IMR-90 (cell line): ENCODE data around the gene CFAP69. TPM values are rescaled to one million over a fixed set of nuclear protein-coding genes. Genes with fewer than 3 reads are reported as not detected.

Source experiments
- ATAC-seq: fragments of 200-7000 bp; cut with Tn5 transposase; 2 replicates; pipeline ENCODE4 v1.9.1; 2020; ENCODE audit warnings: low read depth, mild to moderate bottlenecking, moderate library complexity
- BruUV-seq: library from RNA; stranded (reverse); fragments of 400-500 nt; replicated peaks from 2 replicates; lab custom pipeline; 2021; lab: Mats Ljungman, UMichigan
- CTCF ChIA-PET: fragments of 300-600 bp; formaldehyde crosslinking; extraction: SDS; loops from one replicate; lab custom pipeline; 2021; ENCODE audit warnings: antibody characterized with exemption; lab: Yijun Ruan, JAX
- POLR2A ChIA-PET: fragments of 300-600 bp; sonication (Branson Sonifier 250); formaldehyde crosslinking; loops from one replicate; lab custom pipeline; 2022; ENCODE audit warnings: antibody characterized with exemption; ENCODE audit not compliant: unreplicated experiment; lab: Charles Lee
- DNase-seq: peaks from one replicate; pipeline ENCODE4 v3.0.0; 2013
- H2AFZ ChIP-seq: replicated peaks from 2 replicates; pipeline ENCODE3; 2013; ENCODE audit warnings: low read length, mild to moderate bottlenecking; ENCODE audit not compliant: poor library complexity
- H2AK5ac ChIP-seq: 2 replicates; pipeline ENCODE4 v1.6.1; 2013; ENCODE audit warnings: low read depth, low read length, inconsistent platforms
- H2AK9ac ChIP-seq: replicated peaks from 2 replicates; pipeline ENCODE3; 2013; ENCODE audit warnings: mild to moderate bottlenecking, low read depth, low read length, moderate library complexity; ENCODE audit not compliant: poor library complexity
- H2BK120ac ChIP-seq: 2 replicates; pipeline ENCODE4 v1.6.1; 2013; ENCODE audit warnings: low read depth, low read length, inconsistent platforms
- H2BK15ac ChIP-seq: 3 replicates; pipeline ENCODE4 v1.6.1; 2013; ENCODE audit warnings: low read depth, low read length, inconsistent platforms
- H2BK20ac ChIP-seq: 2 replicates; pipeline ENCODE4 v1.6.1; 2013; ENCODE audit warnings: low read depth, mild to moderate bottlenecking, inconsistent platforms, low read length, moderate library complexity
- H2BK5ac ChIP-seq: 2 replicates; pipeline ENCODE4 v1.6.1; 2013; ENCODE audit warnings: mild to moderate bottlenecking, low read depth, low read length, inconsistent platforms; ENCODE audit not compliant: poor library complexity, severe bottlenecking
- H3K14ac ChIP-seq: replicated peaks from 2 replicates; pipeline ENCODE4 v1.6.1; 2013; ENCODE audit warnings: low read depth, low read length, inconsistent platforms
- H3K18ac ChIP-seq: 2 replicates; pipeline ENCODE4 v1.6.1; 2013; ENCODE audit warnings: low read depth, low read length, control low read depth
- H3K23ac ChIP-seq: 2 replicates; pipeline ENCODE4 v1.6.1; 2013; ENCODE audit warnings: low read depth, low read length, inconsistent platforms
- H3K27ac ChIP-seq: 2 replicates; pipeline ENCODE4 v1.5.1; 2013; ENCODE audit warnings: mild to moderate bottlenecking, control low read depth, low read length; ENCODE audit not compliant: insufficient read depth
- H3K27me3 ChIP-seq: 2 replicates; pipeline ENCODE4 v1.6.1; 2013; ENCODE audit warnings: low read length; ENCODE audit not compliant: control insufficient read depth, insufficient read depth
- H3K36me3 ChIP-seq: 2 replicates; pipeline ENCODE4 v1.6.1; 2013; ENCODE audit warnings: low read length, mixed read lengths; ENCODE audit not compliant: control insufficient read depth, insufficient read depth
- H3K4ac ChIP-seq: 2 replicates; pipeline ENCODE4 v1.6.1; 2013; ENCODE audit warnings: low read depth, low read length, inconsistent platforms
- H3K4me1 ChIP-seq: 2 replicates; pipeline ENCODE4 v1.6.1; 2013; ENCODE audit warnings: low read length, mixed read lengths; ENCODE audit not compliant: control insufficient read depth, insufficient read depth
- H3K4me2 ChIP-seq: 2 replicates; pipeline ENCODE4 v1.6.1; 2013; ENCODE audit warnings: low read depth, mild to moderate bottlenecking, control low read depth, low read length, moderate library complexity
- H3K4me3 ChIP-seq: 2 replicates; pipeline ENCODE4 v1.5.1; 2013; ENCODE audit warnings: low read depth, mild to moderate bottlenecking, control low read depth, low read length, moderate library complexity; ENCODE audit not compliant: insufficient read depth
- H3K56ac ChIP-seq: 2 replicates; pipeline ENCODE4 v1.6.1; 2013; ENCODE audit warnings: low read length, inconsistent platforms; ENCODE audit not compliant: insufficient read depth; ENCODE audit errors: extremely low read depth
- H3K79me1 ChIP-seq, 2 experiments: 2 replicates each; pipeline ENCODE4 v1.6.1; 2013; ENCODE audit warnings: low read length in 2 of 2, inconsistent platforms in 1 of 2, low read depth in 1 of 2
- H3K9ac ChIP-seq: 2 replicates; pipeline ENCODE4 v1.6.1; 2013; ENCODE audit warnings: low read depth, low read length, control low read depth
- H3K9me1 ChIP-seq: 2 replicates; pipeline ENCODE4 v1.6.1; 2013; ENCODE audit warnings: low read length, inconsistent platforms; ENCODE audit not compliant: insufficient read depth
- H3K9me3 ChIP-seq: 2 replicates; pipeline ENCODE4 v1.6.1; 2013; ENCODE audit warnings: low read length; ENCODE audit not compliant: control insufficient read depth, insufficient read depth
- H4K20me1 ChIP-seq: 2 replicates; pipeline ENCODE4 v1.6.1; 2013; ENCODE audit warnings: low read length, inconsistent platforms; ENCODE audit not compliant: insufficient read depth
- H4K5ac ChIP-seq: 2 replicates; pipeline ENCODE4 v1.6.1; 2013; ENCODE audit warnings: mild to moderate bottlenecking, low read depth, low read length, control low read depth
- H4K8ac ChIP-seq, 2 experiments: 2 replicates each; pipeline ENCODE4 v1.6.1; 2013; ENCODE audit warnings: low read depth in 2 of 2, low read length in 2 of 2, control low read depth in 1 of 2, inconsistent platforms in 1 of 2
- H4K91ac ChIP-seq: 2 replicates; pipeline ENCODE4 v1.6.1; 2013; ENCODE audit warnings: low read depth, low read length, inconsistent platforms; ENCODE audit not compliant: insufficient read depth
- BHLHE40 ChIP-seq: fragments of 150-350 bp; IDR thresholded peaks from 2 replicates; pipeline ENCODE4 v1.6.1; 2016; ENCODE audit warnings: mild to moderate bottlenecking, low read depth, low read length
- MXI1 ChIP-seq: IDR thresholded peaks from 2 replicates; pipeline ENCODE4 v1.6.1; 2012; ENCODE audit warnings: low read depth, mild to moderate bottlenecking, low read length, moderate library complexity, borderline replicate concordance
- NFE2L2 ChIP-seq: fragments of 150-350 bp; IDR thresholded peaks from 2 replicates; pipeline ENCODE4 v1.6.1; 2016; ENCODE audit warnings: low read depth, mild to moderate bottlenecking, low read length
- RCOR1 ChIP-seq: IDR thresholded peaks from 2 replicates; pipeline ENCODE4 v1.6.1; 2012; ENCODE audit warnings: mild to moderate bottlenecking, low read length, improper control_type of control experiment; ENCODE audit not compliant: insufficient replicate concordance
- WGBS, 2 experiments: methylation state at CpG; one replicate each; pipeline versions ENCODE4 v1.1.5 to v1.1.7; 2013; ENCODE audit warnings: missing lambda C conversion rate in 2 of 2; ENCODE audit not compliant: insufficient read length in 1 of 2; ENCODE audit errors: extremely low coverage in 2 of 2; 5-methylcytosine and 5-hydroxymethylcytosine counted together
- dilution Hi-C: fragments of 300-500 bp; cut with HindIII; formaldehyde crosslinking; loops from one replicate; pipeline ENCODE4 v1.14.3; 2018; ENCODE audit warnings: low sequenced_read_pairs; ENCODE audit not compliant: unreplicated experiment
- in situ Hi-C: fragments of 300-500 bp; cut with MboI; formaldehyde crosslinking; loops from 3 replicates; pipeline ENCODE4 v1.14.3; 2019; ENCODE audit warnings: low sequenced_read_pairs, inconsistent platforms, mixed read lengths
- intact Hi-C: fragments of 100-400 bp; cut with micrococcal nuclease; formaldehyde crosslinking; loops from 2 replicates; pipeline ENCODE4 v1.10.0; 2022
- polyA plus RNA-seq, 3 experiments: library from polyadenylated mRNA; depleted of rRNA; stranded (reverse); fragments of >200 nt; gene quantifications; 2 replicates each; pipeline ENCODE4 v1.2.3, GENCODE V29; 2012; ENCODE audit warnings: low replicate concordance in 1 of 3
- total RNA-seq: library from RNA; depleted of rRNA; stranded (reverse); fragments of >200 nt; gene quantifications from 2 replicates; pipeline ENCODE4 v1.2.3, GENCODE V29; 2012

CFAP69 gene
- total and polyA plus RNA-seq, 2 of the 4 experiments (the other 2 are of a cell fraction) = 0.72 to 0.86 TPM

GRCh38 chr7:90230834-90231233 lies 14.1 kb upstream of the CFAP69 start:
- WGBS, 2 experiments = no CpG with 5 or more reads among the region's 2 CpGs
- no peak overlapping the region for H4K91ac ChIP-seq
- no peak overlapping the region for H2AK9ac ChIP-seq
- no peak overlapping the region for H3K14ac ChIP-seq
- TF ChIP-seq MXI1 (no peak), RCOR1 (no peak), NFE2L2 (no peak), BHLHE40 (no peak)
- H3K56ac ChIP-seq = no peak overlapping the region
- no peaks in the 10 kb centered on the region for H3K36me3 ChIP-seq
- no peak overlapping the region for H2BK5ac ChIP-seq
- no peak overlapping the region for H2BK20ac ChIP-seq
- H3K4me2 ChIP-seq = no peak overlapping the region
- ChIA-PET CTCF (interaction anchor here (0.6 kb wide), 1 partner anchor 17 kb away, joined by 3 read pairs; no protein-coding TSS in a partner anchor), POLR2A (no interaction called here)
- H3K23ac ChIP-seq = no peak overlapping the region
- H3K79me1 ChIP-seq = no peaks in the 10 kb centered on the region; a peak in 1 of 4 replicates
- H2BK120ac ChIP-seq = no peak overlapping the region
- no peaks in the 10 kb centered on the region for H3K27me3 ChIP-seq
- H2BK15ac ChIP-seq = no peak overlapping the region
- H3K4me1 ChIP-seq = no peaks in the 10 kb centered on the region
- H2AFZ ChIP-seq = no peak overlapping the region
- H3K9me1 ChIP-seq = no peaks in the 10 kb centered on the region
- H3K9ac ChIP-seq = no peak overlapping the region
- intact Hi-C loops = no loop called here
- dilution Hi-C loops = no loop called here
- ATAC-seq (no peak), DNase-seq (no peak)
- H4K20me1 ChIP-seq = no peaks in the 10 kb centered on the region
- in situ Hi-C loops = no loop called here
- H3K27ac ChIP-seq = no peak overlapping the region
- no peaks in the 10 kb centered on the region for H3K9me3 ChIP-seq
- H3K4ac ChIP-seq = no peak overlapping the region
- no peak overlapping the region for H4K8ac ChIP-seq
- BruUV-seq = no TSS peak
- no peak overlapping the region for H3K4me3 ChIP-seq
- no peak overlapping the region for H2AK5ac ChIP-seq
- H4K5ac ChIP-seq = no peak overlapping the region
- no peak overlapping the region for H3K18ac ChIP-seq
